ENCODE results near the gene ATG14. TPM values are rescaled to one million over a fixed set of nuclear protein-coding genes. Genes with fewer than 3 reads are reported as not detected.
A peak's percentile ranks its signal among the peaks of the same experiment; 100 is the strongest.
"Not testable (repeated sequence)": the region's sequence is repeated elsewhere in the genome, so short reads cannot be mapped to it uniquely, and the experiment has no call there.

Gene ATG14
- total and polyA plus RNA-seq, 2 of the 13 experiments (the other 11 are each of a cell fraction or from before 2014, with no cell fraction given): 7.2 to 9.1 TPM

- FAIRE-seq; H3K9ac ChIP-seq (ENCODE audit: insufficient read depth, low read depth, low read length); CTCF ChIA-PET (ENCODE audit: low intra/inter-chr PET ratio, low total read pairs); H2AFZ ChIP-seq (ENCODE audit: low read length); H3K36me3 ChIP-seq (replicated peaks in 1 of 2; ENCODE audit: control insufficient read depth in 1 of 2, insufficient read depth in 2 of 2, low read length in 2 of 2); intact Hi-C loops (cut with micrococcal nuclease; ENCODE audit: unreplicated experiment); H3K79me2 ChIP-seq (ENCODE audit: insufficient read depth, low read length); H3K4me2 ChIP-seq (ENCODE audit: low read depth, low read length); DNase-seq (ENCODE audit: low spot score); BruUV-seq (replicated peaks); H3K27me3 ChIP-seq (ENCODE audit: control insufficient read depth in 1 of 2, insufficient read depth in 2 of 2, low read length in 2 of 2); H3K4me3 ChIP-seq (replicated peaks in 1 of 3; ENCODE audit: insufficient read depth in 1 of 3, low read depth in 2 of 3, low read length in 3 of 3); H4K20me1 ChIP-seq (ENCODE audit: insufficient read depth, low read length); ATAC-seq; POLR2A ChIA-PET; H3K27ac ChIP-seq (ENCODE audit: extremely low read length, insufficient read depth, low read length); H3K9me3 ChIP-seq (ENCODE audit: low read length); in situ Hi-C loops (cut with HindIII; ENCODE audit: extremely low pct_ligation_motif_present, low pct_unique_long_range_greater_than_20kb): not testable (repeated sequence)
- WGBS (ENCODE audit: low lambda C conversion rate): 55% methylated on average over 10 of the region's 11 CpGs
- peaks cover 11% of the 10 kb centered on the region; the same call in 1 of the 2 replicates for H3K4me1 ChIP-seq (ENCODE audit: insufficient read depth, low read length)
Observed at GRCh38 chr14:55422338-55422737, 10.7 kb upstream of the ATG14 start.

GRCh38 chr14:55419663-55420062 is 8.0 kb upstream of the ATG14 start:
- 90% methylated on average over 1 of the region's 1 CpG for whole genome bisulfite sequencing (ENCODE audit: low lambda C conversion rate)
- CTCF ChIA-PET (ENCODE audit: low intra/inter-chr PET ratio, low total read pairs): no interaction called here
- Histone ChIP-seq H4K20me1 (ENCODE audit: insufficient read depth, low read length) (no peaks in the 10 kb centered on the region), H2AFZ (ENCODE audit: low read length) (no peak overlapping the region), H3K9me3 (ENCODE audit: low read length) (no peaks in the 10 kb centered on the region), H3K79me2 (ENCODE audit: insufficient read depth, low read length) (no peaks in the 10 kb centered on the region), H3K27ac (ENCODE audit: extremely low read length, insufficient read depth, low read length) (no peak overlapping the region), H3K4me1 (ENCODE audit: insufficient read depth, low read length) (peaks cover 11% of the 10 kb centered on the region; the same call in 1 of the 2 replicates), H3K9ac (ENCODE audit: insufficient read depth, low read depth, low read length) (no peak overlapping the region), H3K4me3 (replicated peaks in 1 of 3; ENCODE audit: insufficient read depth in 1 of 3, low read depth in 2 of 3, low read length in 3 of 3) (no peak overlapping the region), H3K27me3 (ENCODE audit: control insufficient read depth in 1 of 2, insufficient read depth in 2 of 2, low read length in 2 of 2) (peaks cover 0 to 2% of the 10 kb centered on the region in 2 experiments; a peak in 1 of 5 replicates), H3K36me3 (replicated peaks in 1 of 2; ENCODE audit: control insufficient read depth in 1 of 2, insufficient read depth in 2 of 2, low read length in 2 of 2) (no peaks in the 10 kb centered on the region), H3K4me2 (ENCODE audit: low read depth, low read length) (no peak overlapping the region)
- ATAC-seq (peak; percentile 61), FAIRE-seq (no peak), DNase-seq (ENCODE audit: low spot score) (peak; percentile 13)
- no TSS peak for BruUV-seq (replicated peaks)
- peak; percentile 55; the same call in 1 of the 2 replicates for TF ChIP-seq CEBPB (IDR thresholded peaks at IDR 0.05; ENCODE audit: borderline replicate concordance, low read depth, low read length)
- TF ChIP-seq MBNL3 (CRISPR knock-in tag; conservative IDR thresholded peaks at IDR 0.05): no peak
- POLR2A ChIA-PET: no interaction called here
- intact Hi-C loops (cut with micrococcal nuclease; ENCODE audit: unreplicated experiment): no loop called here
- in situ Hi-C loops (cut with HindIII; ENCODE audit: extremely low pct_ligation_motif_present, low pct_unique_long_range_greater_than_20kb): no loop called here

All from HepG2 (cell line).